ENCODE results near the gene ZNF775.
A peak's percentile ranks its signal among the peaks of the same experiment; 100 is the strongest.

Gene ZNF775

GRCh38 chr7:150351587-150352194 lies 27.4 kb upstream of the ZNF775 start:
- no peak for DNase-seq

- no peak for DNase-seq
Observed at GRCh38 chr7:150355666-150356059, 23.5 kb upstream of the ZNF775 start.

GRCh38 chr7:150356265-150356897 lies 22.7 kb upstream of the ZNF775 start:
- DNase-seq: peak; percentile 53

GRCh38 chr7:150357270-150357669 lies 21.9 kb upstream of the ZNF775 start:
- DNase-seq: peak; percentile 86

- no peak for DNase-seq
Observed at GRCh38 chr7:150357771-150358427, 21.2 kb upstream of the ZNF775 start.

GRCh38 chr7:150358433-150358832 lies 20.7 kb upstream of the ZNF775 start:
- no peak for DNase-seq

- no peak for DNase-seq
Observed at GRCh38 chr7:150358988-150359621, 20.0 kb upstream of the ZNF775 start.

GRCh38 chr7:150359622-150360362 lies 19.3 kb upstream of the ZNF775 start:
- no peak for DNase-seq

- no peak for DNase-seq
Observed at GRCh38 chr7:150360363-150361058, 18.6 kb upstream of the ZNF775 start.

- DNase-seq: no peak
Observed at GRCh38 chr7:150361402-150361801, 17.7 kb upstream of the ZNF775 start.

- no peak for DNase-seq
Observed at GRCh38 chr7:150361807-150362621, 17.1 kb upstream of the ZNF775 start.

GRCh38 chr7:150363370-150363769 lies 15.8 kb upstream of the ZNF775 start:
- no peak for DNase-seq

- DNase-seq: no peak
Observed at GRCh38 chr7:150363872-150364271, 15.3 kb upstream of the ZNF775 start.

GRCh38 chr7:150365194-150365593 lies 13.9 kb upstream of the ZNF775 start:
- DNase-seq: no peak

- DNase-seq: no peak
Observed at GRCh38 chr7:150365673-150366398, 13.3 kb upstream of the ZNF775 start.

GRCh38 chr7:150367677-150368095 lies 11.4 kb upstream of the ZNF775 start:
- no peak for DNase-seq

- DNase-seq: peak; percentile 89
Observed at GRCh38 chr7:150368096-150368883, 10.8 kb upstream of the ZNF775 start, which contains the start of gene REPIN1. TSS of gene REPIN1 (plus strand) at chr7:150368822. CDS start at chr7:150369712, 890 bp downstream.

- DNase-seq: peak; percentile 52
Observed at GRCh38 chr7:150368884-150369747, 10.0 kb upstream of the ZNF775 start.

Data from CD4-positive, alpha-beta T cell treated with Interleukin-4 for 4 hours (primary cell).